Embryonic facial prominence (tissue), 1 donor: ENCODE results near the gene GPX4.

Experiments
- DNase-seq: peaks from one replicate; pipeline ENCODE4 v3.0.0-alpha.2; 2016; ENCODE audit errors: extremely low spot score

Gene GPX4

GRCh38 chr19:1103708-1104310 lies at the start of gene GPX4:
TSS of gene GPX4 (plus strand) at chr19:1103994. CDS start at chr19:1104044, 50 bp downstream.
- peak; percentile 94 for DNase-seq

GRCh38 chr19:1054102-1055027 lies 49.4 kb upstream of the GPX4 start:
- no peak for DNase-seq

GRCh38 chr19:1055028-1055425 lies 48.8 kb upstream of the GPX4 start:
- no peak for DNase-seq

GRCh38 chr19:1055886-1056620 lies 47.7 kb upstream of the GPX4 start:
- DNase-seq, result no peak

- DNase-seq, result no peak
Observed at GRCh38 chr19:1057176-1057855, 46.5 kb upstream of the GPX4 start.

- DNase-seq, result no peak
Observed at GRCh38 chr19:1058112-1058511, 45.7 kb upstream of the GPX4 start.

- no peak for DNase-seq
Observed at GRCh38 chr19:1060689-1061088, 43.1 kb upstream of the GPX4 start.

- no peak for DNase-seq
Observed at GRCh38 chr19:1061987-1062386, 41.8 kb upstream of the GPX4 start.

GRCh38 chr19:1062387-1063029 lies 41.3 kb upstream of the GPX4 start:
- no peak for DNase-seq

- DNase-seq, result no peak
Observed at GRCh38 chr19:1063030-1063908, 40.5 kb upstream of the GPX4 start.

- DNase-seq, result no peak
Observed at GRCh38 chr19:1063909-1064660, 39.7 kb upstream of the GPX4 start.

- DNase-seq, result no peak
Observed at GRCh38 chr19:1064661-1065605, 38.9 kb upstream of the GPX4 start.

GRCh38 chr19:1065606-1066109 lies 38.1 kb upstream of the GPX4 start:
- DNase-seq, result no peak

- DNase-seq, result no peak
Observed at GRCh38 chr19:1066251-1066747, 37.5 kb upstream of the GPX4 start.

- no peak for DNase-seq
Observed at GRCh38 chr19:1066748-1067340, 37.0 kb upstream of the GPX4 start, which contains the start of gene ARHGAP45. TSS of gene ARHGAP45 (plus strand) at chr19:1067167. CDS start at chr19:1067406, 239 bp downstream.

GRCh38 chr19:1067341-1067957 lies 36.3 kb upstream of the GPX4 start:
- DNase-seq, result no peak
